H1 (cell line): ENCODE data around the gene ALK. TPM values are rescaled to one million over a fixed set of nuclear protein-coding genes. Genes with fewer than 3 reads are reported as not detected.

Source experiments
- CTCF ChIA-PET: fragments of 300-600 bp; sonication (Branson Sonifier 250); formaldehyde crosslinking; loops from one replicate; lab custom pipeline; 2021; ENCODE audit not compliant: partially characterized antibody; lab: Charles Lee
- POLR2A ChIA-PET: fragments of 300-600 bp; sonication (Branson Sonifier 250); formaldehyde crosslinking; loops from one replicate; lab custom pipeline; 2021; ENCODE audit warnings: inconsistent platforms; ENCODE audit not compliant: partially characterized antibody; lab: Charles Lee
- DNase-seq, 2 experiments: peaks; one replicate each; pipeline versions ENCODE4 v3.0.0 to v3.0.0-alpha.2; 2010 to 2022; ENCODE audit warnings: low spot score in 2 of 2, low read depth in 1 of 2, mixed read lengths in 1 of 2
- FAIRE-seq: peaks from 2 replicates; lab custom pipeline; 2011; peaks lifted over from hg19 to GRCh38; lab: Jason Lieb, UNC
- H2AFZ ChIP-seq: 2 replicates; pipeline ENCODE4 v1.8.1; 2012; ENCODE audit warnings: low read length, inconsistent platforms
- H2AK5ac ChIP-seq: 2 replicates; pipeline ENCODE4 v1.6.1; 2013; ENCODE audit warnings: low read depth, low read length
- H2BK120ac ChIP-seq: replicated peaks from 2 replicates; pipeline ENCODE3; 2013; ENCODE audit warnings: low read depth, low read length, inconsistent platforms
- H2BK12ac ChIP-seq: 2 replicates; pipeline ENCODE4 v1.6.1; 2013; ENCODE audit warnings: low read depth, low read length
- H2BK15ac ChIP-seq: 2 replicates; pipeline ENCODE4 v1.6.1; 2013; ENCODE audit warnings: low read length
- H2BK20ac ChIP-seq: 2 replicates; pipeline ENCODE4 v1.6.1; 2013; ENCODE audit warnings: low read length
- H2BK5ac ChIP-seq: 2 replicates; pipeline ENCODE4 v1.6.1; 2013; ENCODE audit warnings: low read depth, low read length
- H3K14ac ChIP-seq: 2 replicates; pipeline ENCODE4 v1.6.1; 2013; ENCODE audit warnings: inconsistent platforms; ENCODE audit not compliant: insufficient read length
- H3K18ac ChIP-seq: 2 replicates; pipeline ENCODE4 v1.6.1; 2013; ENCODE audit warnings: low read length; ENCODE audit errors: extremely low read depth
- H3K23ac ChIP-seq: 2 replicates; pipeline ENCODE4 v1.6.1; 2013; ENCODE audit warnings: inconsistent platforms; ENCODE audit not compliant: insufficient read length
- H3K23me2 ChIP-seq: 2 replicates; pipeline ENCODE4 v1.6.1; 2013; ENCODE audit warnings: low read depth, low read length
- H3K27ac ChIP-seq: 2 replicates; pipeline ENCODE4 v1.6.1; 2011; ENCODE audit warnings: low read depth, low read length, inconsistent platforms
- H3K27me3 ChIP-seq, 4 experiments: replicated peaks in 1 of 4; 1 replicate in 1 of 4; 2 replicates in 3 of 4; pipeline versions ENCODE4 v1.6.1 to v1.8.1; 2011 to 2013; ENCODE audit warnings: low read length in 3 of 4, mild to moderate bottlenecking in 3 of 4, inconsistent platforms in 2 of 4, mixed read lengths in 2 of 4, moderate library complexity in 1 of 4; ENCODE audit not compliant: control insufficient read depth in 3 of 4, insufficient read depth in 3 of 4; ENCODE audit errors: extremely low read depth in 1 of 4
- H3K36me3 ChIP-seq, 4 experiments: 2 replicates each; pipeline versions ENCODE4 v1.6.1 to v1.8.1; 2011 to 2013; ENCODE audit warnings: mild to moderate bottlenecking in 4 of 4, low read length in 3 of 4, moderate library complexity in 2 of 4, control low read depth in 1 of 4, inconsistent platforms in 1 of 4; ENCODE audit not compliant: insufficient read depth in 4 of 4, control insufficient read depth in 2 of 4
- H3K4ac ChIP-seq: replicated peaks from 2 replicates; pipeline ENCODE3; 2013; ENCODE audit warnings: low read length, low read depth, mixed read lengths, inconsistent platforms; ENCODE audit not compliant: insufficient read length
- H3K4me1 ChIP-seq, 4 experiments: replicated peaks in 1 of 4; 1 replicate in 1 of 4; 2 replicates in 3 of 4; pipeline versions ENCODE4 v1.6.1 to v1.8.1; 2011 to 2013; ENCODE audit warnings: low read length in 3 of 4, inconsistent platforms in 2 of 4, mixed read lengths in 1 of 4; ENCODE audit not compliant: insufficient read depth in 4 of 4, control insufficient read depth in 3 of 4
- H3K4me2 ChIP-seq, 2 experiments: 2 replicates each; pipeline versions ENCODE4 v1.6.1 to v1.8.1; 2011 to 2013; ENCODE audit warnings: low read depth in 2 of 2, low read length in 2 of 2, control low read depth in 1 of 2, inconsistent platforms in 1 of 2, mild to moderate bottlenecking in 1 of 2; ENCODE audit not compliant: insufficient read depth in 1 of 2
- H3K4me3 ChIP-seq, 4 experiments: fragments of 200-600, 300-600 bp in 1 of 4; sonication (generic), shearing (Covaris generic), sonication (Bioruptor Twin) in 1 of 4; 2 replicates each; pipeline versions ENCODE4 v1.5.1 to v1.8.1; 2011 to 2016; ENCODE audit warnings: low read length in 4 of 4, low read depth in 3 of 4, control low read depth in 2 of 4, inconsistent platforms in 2 of 4, mild to moderate bottlenecking in 2 of 4, mixed read lengths in 1 of 4, moderate library complexity in 1 of 4; ENCODE audit not compliant: insufficient read depth in 2 of 4; ENCODE audit errors: extremely low read depth in 1 of 4
- H3K56ac ChIP-seq: replicated peaks from 2 replicates; pipeline ENCODE3; 2013; ENCODE audit warnings: low read depth, mild to moderate bottlenecking, mixed read lengths, low read length, inconsistent platforms; ENCODE audit not compliant: insufficient read length
- H3K79me1 ChIP-seq: 2 replicates; pipeline ENCODE4 v1.6.1; 2013; ENCODE audit warnings: low read depth, low read length, control low read depth
- H3K79me2 ChIP-seq, 2 experiments: 2 replicates each; pipeline versions ENCODE4 v1.6.1 to v1.8.1; 2012 to 2013; ENCODE audit warnings: low read length in 2 of 2, mild to moderate bottlenecking in 2 of 2, inconsistent platforms in 1 of 2; ENCODE audit not compliant: insufficient read depth in 2 of 2, control insufficient read depth in 1 of 2
- H3K9ac ChIP-seq, 4 experiments: replicated peaks in 1 of 4; 1 replicate in 1 of 4; 2 replicates in 3 of 4; pipeline versions ENCODE4 v1.6.1 to v1.8.1; 2011 to 2013; ENCODE audit warnings: low read depth in 3 of 4, low read length in 3 of 4, control low read depth in 2 of 4, mild to moderate bottlenecking in 2 of 4, moderate library complexity in 2 of 4, inconsistent platforms in 1 of 4; ENCODE audit errors: extremely low read depth in 1 of 4
- H3K9me3 ChIP-seq, 2 experiments: 2 replicates each; pipeline versions ENCODE4 v1.6.1 to v1.8.1; 2012 to 2013; ENCODE audit warnings: mild to moderate bottlenecking in 2 of 2, moderate library complexity in 2 of 2, control low read depth in 1 of 2, inconsistent platforms in 1 of 2, low read depth in 1 of 2, low read length in 1 of 2, mixed read lengths in 1 of 2; ENCODE audit not compliant: insufficient read depth in 2 of 2
- H4K20me1 ChIP-seq, 2 experiments: replicated peaks in 1 of 2; 2 replicates each; pipeline versions ENCODE3 to v1.8.1; 2011 to 2013; ENCODE audit warnings: inconsistent platforms in 2 of 2, low read length in 2 of 2, mild to moderate bottlenecking in 1 of 2; ENCODE audit not compliant: insufficient read depth in 2 of 2, control insufficient read depth in 1 of 2
- H4K5ac ChIP-seq: 2 replicates; pipeline ENCODE4 v1.6.1; 2013; ENCODE audit warnings: low read length, low read depth, mixed read lengths, inconsistent platforms; ENCODE audit not compliant: insufficient read length
- H4K8ac ChIP-seq: 2 replicates; pipeline ENCODE4 v1.8.0; 2013; ENCODE audit warnings: mild to moderate bottlenecking, moderate library complexity, low read length, inconsistent platforms; ENCODE audit not compliant: insufficient read depth; ENCODE audit errors: extremely low read depth
- H4K91ac ChIP-seq: replicated peaks from 2 replicates; pipeline ENCODE3; 2013; ENCODE audit warnings: low read length, mixed read lengths, inconsistent platforms; ENCODE audit not compliant: insufficient read length
- CTCF ChIP-seq, 3 experiments: IDR thresholded peaks; 1 replicate in 2 of 3; 2 replicates in 1 of 3; pipeline versions ENCODE4 v1.5.1 to v1.6.1; 2011; ENCODE audit warnings: low read length in 3 of 3, mild to moderate bottlenecking in 3 of 3, inconsistent platforms in 2 of 3, low read depth in 1 of 3, moderate library complexity in 1 of 3; ENCODE audit not compliant: insufficient read depth in 1 of 3; ENCODE audit errors: control extremely low read depth in 1 of 3
- EZH2 ChIP-seq: fragments of 200-600 bp; sonication (generic); IDR thresholded peaks from 2 replicates; pipeline ENCODE4 v1.7.1; 2012; ENCODE audit warnings: low read depth, mild to moderate bottlenecking, moderate library complexity, low read length, inconsistent platforms; ENCODE audit not compliant: severe bottlenecking
- HDAC2 ChIP-seq, 2 experiments: fragments of 300-600 bp in 1 of 2; sonication (generic) in 1 of 2; IDR thresholded peaks; 2 replicates each; pipeline ENCODE4 v1.6.1; 2011 to 2012; ENCODE audit warnings: low read depth in 2 of 2, low read length in 2 of 2, mild to moderate bottlenecking in 2 of 2, moderate library complexity in 2 of 2, borderline replicate concordance in 1 of 2, inconsistent platforms in 1 of 2
- JUND ChIP-seq: IDR thresholded peaks from 2 replicates; pipeline ENCODE4 v1.6.1; 2011; ENCODE audit warnings: mild to moderate bottlenecking, improper control_type of control experiment, low read length
- RNF2 ChIP-seq: fragments of 200-900, 300-1000 bp; sonication (generic); IDR thresholded peaks from 2 replicates; pipeline ENCODE4 v1.7.1; 2016; ENCODE audit warnings: borderline replicate concordance, low read depth, mild to moderate bottlenecking, antibody characterized with exemption, low read length; ENCODE audit not compliant: poor library complexity, severe bottlenecking; ENCODE audit errors: missing control alignments
- SIX5 ChIP-seq: IDR thresholded peaks from 2 replicates; pipeline ENCODE4 v1.6.1; 2011; ENCODE audit warnings: mild to moderate bottlenecking, low read depth, low read length
- WGBS, 2 experiments: shearing (Covaris generic) in 1 of 2; methylation state at CpG; one replicate each; pipeline versions ENCODE4 v1.1.6 to v1.1.7; 2013 to 2015; ENCODE audit warnings: low lambda C conversion rate in 2 of 2, mixed read lengths in 2 of 2, inconsistent platforms in 1 of 2, low coverage in 1 of 2, missing lambda C conversion rate in 1 of 2; ENCODE audit not compliant: insufficient replicate concordance in 2 of 2, insufficient coverage in 1 of 2, insufficient read length in 1 of 2; ENCODE audit errors: extremely low coverage in 1 of 2, missing lambda C conversion rate in 1 of 2; 5-methylcytosine and 5-hydroxymethylcytosine counted together
- polyA plus RNA-seq, 7 experiments: library from polyadenylated mRNA; depleted of rRNA in 3 of 7; stranded (reverse) in 5 of 7; unstranded in 2 of 7; fragments of >200 nt in 5 of 7; fragments of 200-250 nt in 2 of 7; gene quantifications; 1 replicate in 5 of 7; 2 replicates in 1 of 7; 4 replicates in 1 of 7; pipeline versions ENCODE4 v1.2.1 to v1.2.3, GENCODE V29; 2011 to 2013; ENCODE audit warnings: missing spikeins in 2 of 7, mixed read lengths in 2 of 7
- total RNA-seq: library from RNA; stranded (reverse); fragmentation: NEBNext Ultra II Directional; extraction: Animal tissue kit (Norgen Biotek cat#: 25700); gene quantifications from 2 replicates; pipeline ENCODE4 v1.2.1, GENCODE V29; 2021
- TF ChIP-seq, protein P1 (sequence below): IDR thresholded peaks from 2 replicates; pipeline ENCODE4 v1.6.1; 2012; ENCODE audit warnings: low read length, inconsistent platforms
- TF ChIP-seq, protein P2 (sequence below): IDR thresholded peaks from 2 replicates; pipeline ENCODE4 v1.6.1; 2011; ENCODE audit warnings: low read depth, mild to moderate bottlenecking, low read length; ENCODE audit not compliant: insufficient read depth

ALK gene
- total and polyA plus RNA-seq, 2 of the 8 experiments (the other 6 are each of a cell fraction or from before 2014, with no cell fraction given) = 0.02 to 0.09 TPM

DNA sequence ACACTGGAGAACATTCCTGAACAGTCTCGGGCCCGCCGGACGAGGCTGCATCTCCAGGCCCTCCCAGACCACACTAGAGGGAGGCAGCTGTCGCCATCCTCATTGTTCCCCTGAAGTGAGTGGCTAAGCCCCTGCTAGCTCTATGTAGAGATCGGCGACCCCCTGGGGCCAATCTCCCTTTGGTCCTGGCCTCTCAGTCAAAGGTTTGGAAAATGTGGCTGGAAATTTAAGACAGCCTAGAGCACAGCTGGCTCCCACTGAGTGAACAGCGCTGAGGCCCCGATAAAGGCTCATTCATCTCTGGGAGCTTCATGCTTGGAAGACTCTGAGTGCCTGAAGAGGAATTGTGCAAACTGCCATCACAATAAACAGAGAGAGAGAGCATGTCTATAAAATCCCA, 445.9 kb downstream of the ALK start:
- no peaks in the 10 kb centered on the region; a peak in 1 of 7 replicates for H3K27me3 ChIP-seq
- no peak overlapping the region for H2BK15ac ChIP-seq
- no peak overlapping the region for H3K4me2 ChIP-seq
- no peak overlapping the region for H3K56ac ChIP-seq
- WGBS, 2 experiments = 92% methylated on average over 9 of the region's 9 CpGs; no CpG with 5 or more reads in 1 of the 2 experiments
- no peak overlapping the region for H4K91ac ChIP-seq
- H3K27ac ChIP-seq = no peak overlapping the region
- no peak overlapping the region for H2BK12ac ChIP-seq
- H2BK5ac ChIP-seq = no peak overlapping the region
- H3K23me2 ChIP-seq = no peaks in the 10 kb centered on the region
- CTCF ChIA-PET = no interaction called here
- H2AK5ac ChIP-seq = no peak overlapping the region
- no peak for FAIRE-seq
- H2AFZ ChIP-seq = no peak overlapping the region
- no peak overlapping the region for H2BK120ac ChIP-seq
- no peaks in the 10 kb centered on the region for H3K36me3 ChIP-seq
- POLR2A ChIA-PET = no interaction called here
- no peaks in the 10 kb centered on the region for H4K20me1 ChIP-seq
- H3K14ac ChIP-seq = no peak overlapping the region
- H3K4me3 ChIP-seq = no peak overlapping the region
- H3K79me2 ChIP-seq = no peaks in the 10 kb centered on the region
- no peak overlapping the region for H4K8ac ChIP-seq
- no peaks in the 10 kb centered on the region for H3K79me1 ChIP-seq
- H3K23ac ChIP-seq = no peak overlapping the region
- no peak for DNase-seq
- no peak overlapping the region for H2BK20ac ChIP-seq
- 0 out of 4 replicates have a peak, but pooled peaks cover 0 to 5% of the 10 kb centered on the region in 2 experiments for H3K9me3 ChIP-seq
- no peak overlapping the region for H3K9ac ChIP-seq
- no peak overlapping the region for H3K4ac ChIP-seq
- H4K5ac ChIP-seq = no peak overlapping the region
- no peaks in the 10 kb centered on the region for H3K4me1 ChIP-seq
- no peak overlapping the region for H3K18ac ChIP-seq
- TF ChIP-seq CTCF (IDR thresholded peaks at IDR 0.05; ENCODE audit: control extremely low read depth in 1 of 3, insufficient read depth in 1 of 3, low read depth in 1 of 3, low read length in 3 of 3) (no peak), JUND (no peak), SIX5 (no peak), HDAC2 (IDR thresholded peaks at IDR 0.05; ENCODE audit: borderline replicate concordance in 1 of 2, low read depth in 2 of 2, low read length in 2 of 2) (no peak), EZH2 (no peak), RNF2 (no peak)
- TF ChIP-seq, protein P1, sequence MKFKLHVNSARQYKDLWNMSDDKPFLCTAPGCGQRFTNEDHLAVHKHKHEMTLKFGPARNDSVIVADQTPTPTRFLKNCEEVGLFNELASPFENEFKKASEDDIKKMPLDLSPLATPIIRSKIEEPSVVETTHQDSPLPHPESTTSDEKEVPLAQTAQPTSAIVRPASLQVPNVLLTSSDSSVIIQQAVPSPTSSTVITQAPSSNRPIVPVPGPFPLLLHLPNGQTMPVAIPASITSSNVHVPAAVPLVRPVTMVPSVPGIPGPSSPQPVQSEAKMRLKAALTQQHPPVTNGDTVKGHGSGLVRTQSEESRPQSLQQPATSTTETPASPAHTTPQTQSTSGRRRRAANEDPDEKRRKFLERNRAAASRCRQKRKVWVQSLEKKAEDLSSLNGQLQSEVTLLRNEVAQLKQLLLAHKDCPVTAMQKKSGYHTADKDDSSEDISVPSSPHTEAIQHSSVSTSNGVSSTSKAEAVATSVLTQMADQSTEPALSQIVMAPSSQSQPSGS = no peak
- TF ChIP-seq, protein P2, sequence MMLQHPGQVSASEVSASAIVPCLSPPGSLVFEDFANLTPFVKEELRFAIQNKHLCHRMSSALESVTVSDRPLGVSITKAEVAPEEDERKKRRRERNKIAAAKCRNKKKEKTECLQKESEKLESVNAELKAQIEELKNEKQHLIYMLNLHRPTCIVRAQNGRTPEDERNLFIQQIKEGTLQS = no peak
